Epithelial cell of proximal tubule (primary cell): Measurements from ENCODE around the gene RORB. TPM values are rescaled to one million over a fixed set of nuclear protein-coding genes. Genes with fewer than 3 reads are reported as not detected.
A peak's percentile ranks its signal among the peaks of the same experiment; 100 is the strongest.

Experiments used
- DNase-seq: peaks from one replicate; pipeline ENCODE4 v3.0.0-alpha.2; 2011; ENCODE audit warnings: low read depth
- H3K4me3 ChIP-seq: 2 replicates; pipeline ENCODE4 v1.5.1; 2011; ENCODE audit warnings: low read depth, mild to moderate bottlenecking, low read length
- CTCF ChIP-seq: conservative IDR thresholded peaks from 2 replicates; pipeline ENCODE4 v1.5.1; 2012; ENCODE audit warnings: low read depth, mild to moderate bottlenecking, low read length
- total RNA-seq: library from RNA; depleted of rRNA; stranded (reverse); fragments of >200 nt; gene quantifications from 2 replicates; pipeline ENCODE4 v1.2.3, GENCODE V29; 2015

RORB gene
- total RNA-seq, 1 donor from 2014 or later = not detected

DNA sequence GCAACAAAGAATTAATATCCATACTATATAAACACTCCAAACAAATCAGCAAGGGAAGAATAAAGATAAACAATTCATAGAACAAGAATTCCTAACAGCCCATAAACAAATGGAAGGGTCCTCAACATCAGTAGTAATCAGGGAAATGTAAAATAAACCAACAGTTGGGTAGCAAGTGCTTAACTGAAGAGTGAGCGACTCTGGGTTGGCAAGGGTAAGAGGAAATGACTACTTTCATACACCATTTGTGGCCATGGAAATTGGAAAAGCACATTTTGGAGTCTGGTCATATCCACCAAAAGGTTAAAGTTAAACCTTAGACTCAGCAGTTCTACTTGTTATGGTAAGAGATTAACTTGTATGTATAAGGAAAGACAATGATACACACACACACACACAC is 17.4 kb upstream of the RORB start:
- TF ChIP-seq CTCF = no peak
- DNase-seq = no peak
- H3K4me3 ChIP-seq = no peak overlapping the region

DNA sequence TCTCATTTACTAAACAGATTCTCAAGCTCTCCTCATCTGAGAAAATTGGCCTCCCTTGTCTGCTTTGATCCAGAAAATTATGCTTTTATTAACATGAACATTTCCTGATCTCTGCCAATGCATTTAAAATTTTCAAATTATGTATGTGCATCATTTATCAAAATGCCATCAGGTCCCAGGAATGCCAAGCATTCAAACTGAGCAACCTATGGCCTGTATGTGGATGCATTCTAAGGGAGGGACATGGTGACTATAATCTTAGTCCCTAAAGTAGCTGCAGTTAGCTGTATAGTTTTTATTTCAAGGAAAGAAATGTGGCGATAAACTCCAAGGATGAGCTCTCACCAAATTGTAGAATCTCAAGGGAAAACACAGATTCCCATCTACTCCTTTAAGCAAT is 9.7 kb upstream of the RORB start:
- no peak for DNase-seq
- no peak for TF ChIP-seq CTCF
- H3K4me3 ChIP-seq = no peak overlapping the region

GRCh38 chr9:74493512-74493911 is 3.6 kb upstream of the RORB start:
- no peak for TF ChIP-seq CTCF
- no peak for DNase-seq
- no peak overlapping the region for H3K4me3 ChIP-seq

DNA sequence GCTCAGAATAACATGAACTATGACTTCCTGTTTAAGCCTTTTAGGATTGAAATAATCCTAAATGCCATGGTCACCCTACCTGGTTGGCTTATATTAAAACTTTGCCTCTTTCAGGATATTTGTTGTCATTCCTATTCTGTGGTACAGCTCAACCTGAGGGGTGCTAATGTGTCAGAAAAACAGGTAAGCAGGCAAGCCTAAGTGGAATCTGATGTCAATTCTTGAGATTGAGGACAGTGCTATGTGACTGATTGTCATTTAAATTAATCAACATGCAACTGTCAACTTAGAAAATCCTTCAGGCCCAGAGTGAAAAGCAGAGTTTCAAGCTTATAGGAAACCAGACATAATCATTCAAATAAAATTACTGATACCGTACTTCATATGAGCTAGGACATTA is 2.6 kb upstream of the RORB start:
- no peak for DNase-seq

GRCh38 chr9:74496406-74496805 is 729 bp upstream of the RORB start:
- peak overlapping the region; percentile 66 for H3K4me3 ChIP-seq
- no peak for DNase-seq
- TF ChIP-seq CTCF = no peak

More for the DNA sequence above, 2.6 kb upstream of the RORB start:
- no peak overlapping the region for H3K4me3 ChIP-seq
- TF ChIP-seq CTCF = no peak

DNA sequence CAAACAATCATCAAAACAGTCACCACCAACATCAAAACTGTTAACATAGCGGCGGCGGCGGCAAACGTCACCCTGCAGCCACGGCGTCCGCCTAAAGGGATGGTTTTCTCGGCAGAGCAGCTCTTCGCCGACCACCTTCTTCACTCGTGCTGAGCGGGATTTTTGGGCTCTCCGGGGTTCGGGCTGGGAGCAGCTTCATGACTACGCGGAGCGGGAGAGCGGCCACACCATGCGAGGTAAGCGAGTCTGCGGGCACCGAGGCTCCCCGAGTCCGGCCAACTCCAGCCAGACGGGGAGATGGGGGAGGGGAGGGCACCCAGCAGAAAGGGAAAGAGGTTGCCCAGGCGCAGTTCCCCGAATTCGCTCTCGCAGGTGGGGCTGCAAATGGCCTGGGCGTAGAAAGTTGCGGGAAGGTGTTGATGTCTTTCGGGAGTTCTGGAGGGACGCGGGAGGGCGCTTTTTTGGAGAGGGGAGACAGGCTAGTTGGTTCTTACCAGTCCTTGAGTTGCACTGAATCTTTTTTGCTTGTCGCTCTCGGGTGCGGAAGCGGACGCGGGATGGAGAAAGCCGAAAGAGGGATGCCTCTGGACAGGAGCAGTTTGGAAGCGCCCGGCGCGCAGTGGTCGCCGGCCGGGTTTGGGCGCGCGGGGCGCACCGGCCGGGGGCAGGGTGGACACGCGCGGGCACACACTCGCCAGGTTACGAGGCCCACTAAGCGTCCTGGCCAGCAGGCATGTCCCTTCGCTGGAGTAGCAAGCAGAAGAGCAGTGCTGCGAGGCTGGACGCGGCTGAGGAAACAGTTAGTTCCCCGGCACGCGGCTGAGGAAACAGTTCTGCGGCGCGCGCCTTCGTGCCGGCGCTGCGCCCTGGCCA is 849 bp downstream of the RORB start:
- no peak for DNase-seq
- no peak for TF ChIP-seq CTCF
- H3K4me3 ChIP-seq = peak overlapping the region; percentile 66

GRCh38 chr9:74498621-74499095 is 1.5 kb downstream of the RORB start:
- peak overlapping the region; percentile 66 for H3K4me3 ChIP-seq
- no peak for TF ChIP-seq CTCF
- no peak for DNase-seq
